Psoas muscle (tissue), 8 donors: Measurements from ENCODE around the gene SUMF1. TPM values are rescaled to one million over a fixed set of nuclear protein-coding genes. Genes with fewer than 3 reads are reported as not detected.

Experiments used
- ATAC-seq, 4 donors: fragments of 200-7000 bp; cut with Tn5 transposase; one replicate each; pipeline ENCODE4 v1.9.1; 2020; ENCODE audit warnings: moderate library complexity in 3 of 4, mild to moderate bottlenecking in 2 of 4
- DNase-seq, 2 donors: peaks; one replicate each; pipeline ENCODE4 v3.0.0-alpha.2; 2020
- H3K27ac ChIP-seq: fragments of 200-600 bp; one replicate; pipeline ENCODE4 v1.8.0; 2022
- H3K27me3 ChIP-seq, 3 donors: fragments of 200-600 bp in 1 of 3; one replicate each; pipeline versions ENCODE4 v1.6.1 to v1.8.0; 2013 to 2022; ENCODE audit warnings: low read length in 2 of 3, mild to moderate bottlenecking in 2 of 3, moderate library complexity in 1 of 3; ENCODE audit not compliant: insufficient read depth in 3 of 3
- H3K36me3 ChIP-seq, 2 donors: fragments of 200-600 bp in 1 of 2; one replicate each; pipeline versions ENCODE4 v1.6.1 to v1.8.0; 2013 to 2022; ENCODE audit warnings: low read depth in 1 of 2, mild to moderate bottlenecking in 1 of 2, moderate library complexity in 1 of 2; ENCODE audit not compliant: insufficient read depth in 1 of 2
- H3K4me1 ChIP-seq: fragments of 200-600 bp; one replicate; pipeline ENCODE4 v1.8.0; 2022
- H3K4me3 ChIP-seq: fragments of 200-600 bp; one replicate; pipeline ENCODE4 v1.8.0; 2022; ENCODE audit warnings: mild to moderate bottlenecking
- H3K9me3 ChIP-seq: fragments of 200-600 bp; one replicate; pipeline ENCODE4 v1.8.0; 2022
- WGBS, 3 donors: extraction: QIAGEN DNeasy Blood & Tissue Kit; methylation state at CpG; one replicate each; pipeline versions ENCODE4 v1.1.6 to v1.1.7; 2013; 5-methylcytosine and 5-hydroxymethylcytosine counted together
- intact Hi-C, 2 donors: fragments of 100-400 bp; cut with DNase I; formaldehyde crosslinking; loops; one replicate each; pipeline versions ENCODE4 v1.11.0 to v1.14.2; 2022
- polyA plus RNA-seq, 3 donors: library from polyadenylated mRNA; stranded (reverse); fragments of 200-250 nt; gene quantifications; one replicate each; pipeline ENCODE4 v1.2.3, GENCODE V29; 2013
- total RNA-seq, 4 donors: library from RNA; stranded (reverse); fragmentation: NEBNext Ultra II Directional in 2 of 4; extraction: Animal tissue kit (Norgen Biotek cat#: 25700) in 2 of 4; gene quantifications; one replicate each; pipeline versions ENCODE4 v1.2.1 to v1.2.4, GENCODE V29; 2021 to 2023
- TF ChIP-seq, protein P1 (sequence below): fragments of 200-600 bp; IDR thresholded peaks from one replicate; pipeline ENCODE4 v1.8.0; 2022; ENCODE audit warnings: antibody characterized with exemption
- donor health status: healthy with polysubstance abuse.
- donor health status: DM: no; HTN: no; CAD: no; lungs with moderate emphysema.
- donor health status: Bipolar disorder and iron deficiency.
- donor health status: healthy.
- donor health status: DM: yes; HTN: yes; CAD: no.
- donor health status: DM: no; HTN: no; CAD: no.
- donor health status: DM: no; HTN: no; CAD: no.
- donor health status: DM: yes; HTN: yes; CAD: no.

SUMF1 gene
- total and polyA plus RNA-seq, 7 donors, result 3.0 to 7.6 (median 5.0) TPM

DNA sequence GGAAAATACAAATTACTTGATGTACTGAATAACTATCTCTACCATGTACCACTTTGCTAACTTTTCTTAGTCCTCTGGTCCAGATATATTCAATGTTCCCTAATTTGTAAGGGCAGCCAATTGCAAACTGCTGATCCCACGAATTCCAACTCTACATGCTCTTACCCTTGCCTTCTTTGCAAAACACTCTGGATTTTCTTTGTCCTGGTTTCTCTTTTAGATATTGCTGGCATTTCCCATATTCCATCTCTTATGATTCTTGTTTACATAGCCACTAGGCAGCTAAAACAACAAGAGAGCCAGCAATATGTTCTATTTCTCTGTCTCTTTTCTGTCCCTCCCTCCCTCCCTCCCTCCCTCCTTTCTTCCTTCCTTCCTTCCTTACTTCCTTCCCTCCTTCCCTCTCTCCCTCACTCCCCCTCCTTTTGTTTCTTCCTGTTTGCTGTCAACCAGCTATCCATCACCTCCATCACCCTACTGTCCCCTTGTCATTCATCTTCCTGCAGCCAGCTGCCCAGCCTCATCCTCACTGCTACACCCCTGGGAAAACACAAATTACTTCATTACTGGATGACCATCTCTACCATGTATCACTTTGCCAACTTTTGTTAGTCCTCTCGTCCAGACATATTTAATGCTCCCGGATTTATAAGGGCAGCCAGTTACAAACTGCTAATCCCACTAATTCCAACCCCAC lies 130.1 kb downstream of the SUMF1 start:
- Histone ChIP-seq H3K4me3 (no peak overlapping the region), H3K36me3 (no peaks in the 10 kb centered on the region), H3K4me1 (no peaks in the 10 kb centered on the region), H3K27ac (no peak overlapping the region), H3K27me3 (no peaks in the 10 kb centered on the region), H3K9me3 (no peaks in the 10 kb centered on the region)
- ATAC-seq (no peak), DNase-seq (no peak)
- WGBS, 3 donors, result 26 to 42% (median 30%) methylated on average over 3 of the region's 3 CpGs
- intact Hi-C loops, result no loop called here
- TF ChIP-seq, protein P1, sequence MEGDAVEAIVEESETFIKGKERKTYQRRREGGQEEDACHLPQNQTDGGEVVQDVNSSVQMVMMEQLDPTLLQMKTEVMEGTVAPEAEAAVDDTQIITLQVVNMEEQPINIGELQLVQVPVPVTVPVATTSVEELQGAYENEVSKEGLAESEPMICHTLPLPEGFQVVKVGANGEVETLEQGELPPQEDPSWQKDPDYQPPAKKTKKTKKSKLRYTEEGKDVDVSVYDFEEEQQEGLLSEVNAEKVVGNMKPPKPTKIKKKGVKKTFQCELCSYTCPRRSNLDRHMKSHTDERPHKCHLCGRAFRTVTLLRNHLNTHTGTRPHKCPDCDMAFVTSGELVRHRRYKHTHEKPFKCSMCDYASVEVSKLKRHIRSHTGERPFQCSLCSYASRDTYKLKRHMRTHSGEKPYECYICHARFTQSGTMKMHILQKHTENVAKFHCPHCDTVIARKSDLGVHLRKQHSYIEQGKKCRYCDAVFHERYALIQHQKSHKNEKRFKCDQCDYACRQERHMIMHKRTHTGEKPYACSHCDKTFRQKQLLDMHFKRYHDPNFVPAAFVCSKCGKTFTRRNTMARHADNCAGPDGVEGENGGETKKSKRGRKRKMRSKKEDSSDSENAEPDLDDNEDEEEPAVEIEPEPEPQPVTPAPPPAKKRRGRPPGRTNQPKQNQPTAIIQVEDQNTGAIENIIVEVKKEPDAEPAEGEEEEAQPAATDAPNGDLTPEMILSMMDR, result no peak

DNA sequence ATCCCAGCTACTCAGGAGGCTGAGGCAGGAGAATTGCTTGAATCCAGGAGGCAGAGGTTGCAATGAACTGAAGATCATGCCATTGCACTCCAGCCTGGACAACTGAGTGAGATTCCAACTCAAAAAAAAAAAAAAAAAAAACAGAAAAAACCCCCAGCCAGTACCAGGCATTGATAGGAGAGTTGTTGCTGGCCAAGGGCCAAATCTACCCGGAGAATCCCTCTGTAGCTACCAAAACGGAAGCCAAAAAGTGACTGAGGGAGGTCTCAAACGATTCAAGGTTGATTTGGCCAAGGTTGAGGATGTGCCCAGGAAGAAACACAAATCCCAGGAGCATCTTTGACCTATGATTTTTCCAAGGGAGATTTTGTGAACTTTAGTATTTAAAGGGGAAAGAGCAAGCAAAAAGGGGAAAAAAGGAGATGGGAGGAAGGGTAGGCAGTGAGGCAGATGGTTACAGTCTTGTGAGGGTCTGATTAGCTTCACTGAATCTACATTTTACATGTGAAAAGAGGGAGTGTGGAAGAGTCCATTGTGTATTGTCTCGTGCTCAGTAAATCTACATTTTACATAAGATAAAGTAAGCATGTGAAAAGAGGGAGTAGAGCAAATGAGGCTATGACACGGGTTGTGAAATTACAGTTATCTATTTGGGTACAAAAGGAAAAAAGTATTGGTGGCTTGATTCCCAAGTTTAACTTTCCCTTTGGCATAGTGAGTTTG lies 131.1 kb downstream of the SUMF1 start:
- ATAC-seq (no peak), DNase-seq (no peak)
- Histone ChIP-seq H3K9me3 (no peaks in the 10 kb centered on the region), H3K27me3 (no peaks in the 10 kb centered on the region), H3K4me1 (no peaks in the 10 kb centered on the region), H3K4me3 (no peak overlapping the region), H3K36me3 (no peaks in the 10 kb centered on the region), H3K27ac (no peak overlapping the region)
- intact Hi-C loops, result no loop called here
- 56 to 66% (median 59%) methylated on average over 5 of the region's 5 CpGs for WGBS, 3 donors
- TF ChIP-seq, protein P1, result no peak

GRCh38 chr3:4334548-4334947 lies 132.5 kb downstream of the SUMF1 start:
- no peaks in the 10 kb centered on the region for H3K9me3 ChIP-seq
- intact Hi-C loops, result no loop called here

GRCh38 chr3:4332991-4333390 lies 134.1 kb downstream of the SUMF1 start:
- intact Hi-C loops, result no loop called here
- no peak for ATAC-seq
- Histone ChIP-seq H3K27me3 (no peaks in the 10 kb centered on the region), H3K27ac (no peak overlapping the region), H3K9me3 (peaks cover 4% of the 10 kb centered on the region), H3K36me3 (no peaks in the 10 kb centered on the region), H3K4me3 (no peak overlapping the region), H3K4me1 (no peaks in the 10 kb centered on the region)
- 81 to 87% (median 86%) methylated on average over 3 of the region's 3 CpGs for WGBS, 3 donors
- TF ChIP-seq, protein P1, result no peak
- DNase-seq, result no peak

More at GRCh38 chr3:4334548-4334947, 132.5 kb downstream of the SUMF1 start:
- Histone ChIP-seq H3K4me1 (no peaks in the 10 kb centered on the region), H3K4me3 (no peak overlapping the region), H3K27me3 (no peaks in the 10 kb centered on the region), H3K27ac (no peak overlapping the region), H3K36me3 (no peaks in the 10 kb centered on the region)
- no peak for DNase-seq
- TF ChIP-seq, protein P1, result no peak
- no peak for ATAC-seq
- 41 to 43% (median 42%) methylated on average over 1 of the region's 1 CpG for WGBS, 3 donors
